Measurements from ENCODE around the gene JHY.

Gene JHY

GRCh38 chr11:122872046-122872445, 10.5 kb upstream of the JHY start:
- ATAC-seq: no peak

DNA sequence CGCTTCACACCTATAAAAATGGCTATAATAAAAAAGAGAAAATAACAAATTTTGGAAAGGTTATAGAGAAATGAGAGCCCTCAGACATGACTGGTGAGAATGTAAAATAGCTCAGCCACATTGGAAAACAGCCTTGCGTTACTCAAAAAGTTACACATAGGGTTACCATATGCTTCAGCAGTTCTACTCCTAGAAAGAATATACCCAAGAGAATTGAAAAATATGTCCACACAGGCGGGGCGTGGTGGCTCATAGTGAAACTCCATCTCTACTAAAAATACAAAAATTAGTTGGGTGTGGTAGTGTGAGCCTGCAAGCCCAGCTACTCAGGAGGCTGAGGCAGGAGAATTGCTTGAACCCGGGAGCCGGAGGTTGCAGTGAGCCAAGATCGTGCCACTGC, 7.6 kb upstream of the JHY start:
- no peak for ATAC-seq

DNA sequence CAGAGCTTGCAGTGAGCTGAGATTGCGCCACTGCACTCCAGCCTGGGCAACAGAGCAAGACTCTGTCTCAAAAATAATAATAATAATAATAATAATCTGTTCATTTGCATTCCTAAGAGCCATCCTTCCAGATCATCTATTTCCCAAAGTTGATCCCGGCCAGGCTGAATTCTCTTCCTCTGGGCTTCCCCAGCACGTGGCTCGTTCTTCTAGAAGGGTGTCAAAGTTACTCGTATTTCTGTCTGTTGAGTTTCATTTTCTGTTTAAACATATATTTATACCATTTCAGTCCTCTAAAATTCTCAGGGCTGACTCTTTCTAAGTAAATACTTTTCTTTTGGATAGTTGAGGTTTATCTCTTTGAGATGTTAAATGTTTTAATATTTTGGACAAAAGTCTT, 4.8 kb upstream of the JHY start:
- ATAC-seq: no peak

DNA sequence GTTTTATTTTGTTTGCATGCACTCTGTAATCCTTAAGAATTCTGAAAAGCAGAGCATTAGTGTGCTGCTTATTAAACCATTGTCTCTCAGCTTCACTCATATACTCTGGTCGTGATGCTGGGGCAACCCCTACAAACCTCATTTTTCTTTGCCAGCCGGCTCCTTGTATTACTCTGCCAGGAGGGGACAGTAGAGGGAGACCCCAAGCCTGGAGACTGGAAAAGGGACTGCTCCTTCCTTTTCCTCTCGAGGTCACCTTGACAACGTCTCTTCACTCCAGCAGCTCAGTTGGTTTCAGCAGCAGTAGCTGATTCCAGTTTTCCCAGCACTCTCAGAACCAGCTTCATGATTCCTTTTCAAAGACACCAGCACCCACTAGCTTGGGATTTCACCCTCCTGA, 2.8 kb upstream of the JHY start:
- ATAC-seq: no peak

DNA sequence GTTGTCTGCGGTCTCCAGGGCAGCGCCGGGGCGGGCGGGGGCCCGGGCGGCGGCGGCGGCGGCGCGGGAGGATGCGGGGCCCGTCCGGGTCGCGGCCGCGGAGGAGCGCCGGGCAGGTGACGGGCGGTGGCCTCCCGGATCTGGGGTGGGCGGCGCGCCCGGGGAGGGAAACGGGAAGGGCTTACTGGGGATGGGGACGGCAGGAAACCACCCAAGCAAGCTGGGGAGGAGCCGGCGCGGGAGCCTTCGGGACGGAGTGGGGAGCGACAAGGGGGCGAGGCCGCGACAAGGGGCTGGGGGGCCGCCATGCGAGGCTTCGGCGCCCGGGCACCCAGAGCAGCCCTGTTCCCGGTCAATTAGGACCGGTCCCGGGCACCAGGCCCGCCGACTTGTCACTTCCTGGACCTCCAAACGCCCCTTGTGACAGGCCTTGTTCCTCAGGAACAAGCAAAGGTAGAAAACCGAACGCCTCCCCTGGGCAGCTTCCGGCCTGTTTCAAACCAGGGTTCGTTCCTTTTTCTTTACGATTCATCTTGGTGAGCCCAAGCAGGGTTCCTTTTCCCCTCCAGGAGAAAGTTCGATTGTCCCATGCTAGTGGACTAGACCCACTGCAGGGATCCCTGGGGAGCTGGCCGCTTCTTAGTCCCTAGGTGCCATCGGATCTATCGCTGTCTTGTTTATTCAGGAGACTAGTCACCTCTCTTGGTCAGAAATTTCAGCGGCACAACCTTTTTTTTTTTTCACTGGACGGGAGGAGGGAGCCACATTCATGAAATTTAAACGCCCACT, 492 bp downstream of the JHY start:
- peak; percentile 62 to 72 for ATAC-seq

GRCh38 chr11:122883646-122883979, 1.1 kb downstream of the JHY start:
- ATAC-seq: no peak

DNA sequence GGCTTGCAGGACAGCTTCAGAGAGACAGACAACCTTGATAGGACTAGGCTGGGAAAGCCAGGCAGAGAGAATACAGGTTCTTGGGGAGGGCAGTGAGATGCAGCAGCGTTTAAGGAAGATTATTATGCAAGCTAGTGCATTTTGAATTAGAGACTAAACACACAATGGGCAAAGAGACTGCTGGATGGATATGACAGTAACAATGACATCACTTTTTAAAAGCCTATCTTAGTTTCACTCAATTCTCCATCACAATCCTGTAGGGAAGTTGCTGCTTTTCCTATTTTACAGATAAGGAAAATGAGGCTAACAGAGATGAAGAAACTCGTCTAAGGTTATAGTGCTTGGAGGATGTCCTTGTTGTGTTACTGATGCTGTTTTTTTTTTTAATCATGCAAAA, 5.6 kb downstream of the JHY start:
- no peak for ATAC-seq

- ATAC-seq: no peak
Measured at GRCh38 chr11:122893131-122893530, 10.6 kb downstream of the JHY start.

- ATAC-seq: no peak
Measured at GRCh38 chr11:122895563-122895962, 13.0 kb downstream of the JHY start.

DNA sequence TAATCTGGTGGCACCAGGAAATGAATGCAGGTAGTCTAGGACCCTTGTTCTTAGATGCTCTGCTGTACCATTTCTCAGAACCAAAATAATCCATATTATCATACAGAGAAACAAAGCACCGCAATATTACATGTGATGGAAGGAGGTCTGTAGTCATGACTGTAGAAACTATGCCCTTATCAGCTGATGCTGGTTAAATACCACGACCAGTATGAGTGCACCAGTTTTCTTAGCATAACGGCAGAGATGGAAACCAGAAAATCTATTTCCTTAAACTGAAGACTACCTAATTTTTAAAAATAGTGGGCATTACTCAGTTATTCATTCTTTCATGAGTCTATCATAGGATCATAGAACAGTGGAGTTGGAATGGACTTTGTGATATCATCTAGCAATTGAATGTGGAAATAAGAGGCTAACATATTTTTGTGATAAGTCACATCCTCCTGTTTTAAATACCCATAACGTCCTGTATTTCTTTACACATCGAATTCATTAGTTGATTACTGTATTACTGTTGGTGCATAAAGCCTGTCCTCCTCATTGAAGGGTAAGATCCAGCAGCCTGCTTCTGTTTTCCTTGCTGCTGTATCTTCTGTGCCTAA, 15.1 kb downstream of the JHY start:
- no peak for ATAC-seq

GRCh38 chr11:122898799-122899198, 16.2 kb downstream of the JHY start:
- no peak for ATAC-seq

- peak in 1 of 2 donors; percentile 17 for ATAC-seq
Measured at GRCh38 chr11:122900587-122901202, 18.1 kb downstream of the JHY start.

DNA sequence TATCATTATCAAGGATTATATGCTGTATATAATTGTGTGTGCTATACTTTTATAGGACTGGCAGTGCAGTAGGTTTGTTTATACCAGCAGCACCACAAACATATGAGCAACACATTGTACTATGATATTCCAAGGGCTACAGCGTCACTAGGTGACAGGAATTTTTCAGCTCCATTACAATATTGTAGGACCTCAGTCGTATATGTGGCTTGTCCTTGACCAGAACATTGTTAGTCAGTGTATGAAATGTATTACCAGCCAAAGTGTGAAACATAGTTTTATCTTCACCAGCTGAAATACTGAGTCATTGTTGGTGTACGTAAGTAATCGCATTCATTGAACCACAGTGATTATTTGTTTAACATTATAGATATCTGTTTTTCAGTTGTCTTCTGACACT, 20.4 kb downstream of the JHY start:
- no peak for ATAC-seq

DNA sequence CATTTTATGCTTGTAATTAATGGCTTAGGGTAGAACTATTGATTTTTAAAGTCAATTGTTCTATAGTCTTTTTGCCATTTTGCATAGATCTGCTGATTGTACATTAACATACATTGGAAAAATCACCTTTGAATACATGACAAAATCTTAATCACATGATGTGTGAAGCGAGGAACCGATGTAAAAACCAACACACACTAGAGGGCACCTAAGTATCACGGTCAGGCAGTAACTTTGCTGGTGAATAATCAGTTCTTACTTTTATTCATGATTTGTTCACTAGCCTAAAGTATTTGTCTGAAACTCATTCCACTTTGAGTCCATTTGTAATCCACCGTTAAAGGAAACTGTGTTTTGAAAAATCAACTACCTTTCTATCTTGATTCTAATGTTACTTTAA, 28.2 kb downstream of the JHY start:
- no peak for ATAC-seq

DNA sequence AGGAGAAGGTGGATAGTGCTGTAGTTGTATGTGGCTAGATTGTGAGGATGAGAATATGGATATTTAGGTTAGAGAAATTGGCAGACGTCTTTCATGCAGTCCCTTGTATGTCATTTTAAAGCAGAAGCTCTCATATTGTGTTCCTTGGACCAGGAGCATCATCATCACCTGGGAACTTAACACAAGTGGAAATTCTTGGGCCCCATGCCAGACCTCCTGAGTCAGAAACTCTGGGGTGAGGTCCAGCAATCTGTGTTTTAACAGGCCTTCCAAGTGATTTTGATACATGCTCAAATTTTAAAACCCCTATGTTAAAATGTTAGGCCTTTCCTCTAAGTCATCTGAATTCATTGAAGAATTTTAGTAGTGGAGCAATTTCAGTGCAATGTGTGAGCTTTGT, 34.8 kb downstream of the JHY start:
- ATAC-seq: no peak

GRCh38 chr11:122918734-122919133, 36.2 kb downstream of the JHY start:
- ATAC-seq: no peak

DNA sequence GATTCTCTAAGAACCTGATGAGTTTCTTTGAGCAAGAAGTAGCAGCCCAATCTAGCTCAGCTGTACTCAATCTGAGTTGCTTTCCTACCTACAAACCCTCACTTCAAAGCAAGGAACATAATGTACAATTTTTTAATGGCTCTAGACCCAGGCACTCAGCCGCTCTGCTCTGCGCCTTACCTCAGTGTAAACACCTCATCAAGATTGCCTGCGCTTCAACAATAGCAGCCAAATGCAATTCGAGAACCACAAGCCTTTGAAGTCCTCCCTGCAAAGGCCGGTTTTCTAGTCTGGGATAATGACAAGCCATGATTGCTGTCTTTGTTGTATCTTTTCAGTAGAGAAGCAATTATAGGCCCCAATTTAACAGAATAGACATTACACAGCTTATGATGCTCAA, 38.0 kb downstream of the JHY start:
- no peak for ATAC-seq

DNA sequence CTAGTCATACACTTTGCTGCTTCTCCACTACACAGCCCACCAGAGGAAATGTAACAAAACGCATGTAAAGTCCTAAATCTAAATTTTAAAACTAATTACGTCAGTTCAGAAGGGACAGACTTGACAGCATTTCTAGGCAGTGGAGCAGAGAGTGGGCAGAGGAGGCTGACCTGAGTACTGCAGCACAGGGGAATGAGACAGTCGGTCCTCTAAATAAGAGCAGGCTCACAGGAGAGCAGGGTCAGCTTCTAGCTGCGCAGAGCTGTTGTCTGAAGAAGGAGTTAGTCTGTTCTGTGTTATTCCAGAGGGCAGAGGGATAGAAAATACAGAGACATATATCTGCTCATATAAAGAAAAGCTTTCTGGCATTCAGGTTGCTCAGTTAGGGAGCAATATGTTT, 40.3 kb downstream of the JHY start:
- no peak for ATAC-seq

DNA sequence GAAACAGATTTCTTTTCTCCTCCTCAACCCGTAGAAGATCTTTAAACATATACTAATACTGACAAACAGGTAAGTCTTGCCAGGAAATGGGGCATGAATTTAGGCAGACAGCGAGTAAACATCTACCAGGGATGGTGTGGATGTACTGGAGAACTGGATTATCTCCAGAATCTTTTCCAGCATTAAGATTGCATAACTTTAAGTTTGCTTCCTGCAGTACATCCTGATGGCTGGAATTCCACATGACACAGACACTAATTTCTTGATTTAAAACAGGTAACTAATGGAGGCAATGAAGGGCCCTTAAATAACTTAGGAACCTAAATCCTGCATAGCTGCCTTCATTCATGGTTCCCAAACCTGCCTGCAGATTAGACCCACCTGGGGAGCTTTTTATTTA, 40.7 kb downstream of the JHY start:
- ATAC-seq: no peak

- no peak for ATAC-seq
Measured at GRCh38 chr11:122931510-122931909, 49.0 kb downstream of the JHY start.

DNA sequence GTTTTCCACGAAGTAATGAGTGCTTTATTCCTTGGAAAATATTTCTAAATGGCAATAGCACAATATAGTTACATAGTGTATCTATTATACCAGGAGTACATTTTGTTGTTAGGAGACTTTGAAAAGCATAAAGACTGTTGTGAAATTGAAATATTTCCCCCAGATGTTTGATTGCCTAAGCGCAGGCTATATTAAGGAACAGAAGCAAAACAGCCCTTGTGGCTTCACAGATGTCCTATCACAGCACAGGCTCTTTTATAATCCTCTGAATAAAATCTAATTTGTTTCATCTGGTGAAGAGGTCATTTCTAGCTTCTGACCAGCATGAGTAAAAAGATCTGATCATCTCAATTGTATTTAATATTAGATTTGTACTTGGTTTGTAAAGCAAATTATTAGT, 50.9 kb downstream of the JHY start:
- ATAC-seq: no peak

DNA sequence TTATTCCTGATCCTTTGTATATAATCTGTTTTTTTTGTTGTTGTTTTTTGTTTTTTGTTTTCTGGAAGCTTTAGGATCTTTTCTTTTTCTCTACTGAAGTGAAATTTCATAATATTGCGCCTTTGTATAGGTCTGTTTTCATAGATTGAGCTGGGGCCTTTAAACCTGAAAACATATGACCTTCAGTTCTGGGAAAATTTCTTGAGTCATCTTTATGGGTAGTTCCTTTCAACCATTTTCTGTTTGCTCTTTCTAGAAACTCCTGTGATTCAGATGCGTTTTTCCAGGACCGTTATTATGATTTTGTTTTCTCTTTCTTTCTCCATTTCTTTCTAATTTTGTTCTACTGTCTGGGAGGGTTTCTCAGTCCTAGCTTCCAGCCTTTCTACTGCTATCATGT, 55.4 kb downstream of the JHY start:
- ATAC-seq: peak in 1 of 2 donors; percentile 25

DNA sequence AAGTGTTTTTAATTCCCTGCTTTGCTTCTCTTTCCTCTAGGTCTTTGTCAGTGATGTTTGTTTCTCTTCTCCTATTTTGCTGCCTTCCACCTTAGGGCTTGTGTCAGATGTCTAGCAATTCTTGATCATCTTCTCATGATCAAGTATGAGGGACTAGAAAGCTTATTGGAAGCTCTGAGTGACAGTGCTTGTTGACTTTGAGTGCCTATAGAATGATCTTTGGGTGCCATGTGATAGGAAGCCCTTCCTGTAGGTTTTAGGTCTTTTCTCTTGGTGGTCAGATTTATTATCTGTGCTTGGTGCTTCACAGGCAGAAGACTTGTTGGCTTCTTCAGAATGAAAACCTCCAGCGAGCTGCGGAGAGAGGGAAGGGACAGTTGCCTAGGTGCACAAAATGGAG, 56.0 kb downstream of the JHY start:
- no peak for ATAC-seq

DNA sequence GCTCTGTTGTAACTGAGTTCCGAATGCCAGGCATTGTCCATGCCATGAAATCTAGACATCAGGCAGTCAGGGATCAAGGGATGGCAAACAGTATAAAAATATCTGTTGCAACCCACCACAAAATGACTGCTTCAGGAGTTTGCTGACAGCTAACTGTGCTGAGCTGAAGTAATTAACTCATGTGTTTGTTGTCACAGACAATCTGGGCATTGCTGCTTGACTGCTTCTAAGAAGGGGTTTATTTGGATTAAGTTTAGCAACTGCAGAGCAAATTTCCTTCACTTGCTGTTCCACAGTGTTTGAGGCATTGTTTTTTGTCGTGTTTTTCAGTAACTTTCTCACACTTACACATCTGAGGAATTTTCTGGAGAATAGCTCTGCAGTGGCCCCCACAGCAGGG, 68.7 kb downstream of the JHY start:
- no peak for ATAC-seq

DNA sequence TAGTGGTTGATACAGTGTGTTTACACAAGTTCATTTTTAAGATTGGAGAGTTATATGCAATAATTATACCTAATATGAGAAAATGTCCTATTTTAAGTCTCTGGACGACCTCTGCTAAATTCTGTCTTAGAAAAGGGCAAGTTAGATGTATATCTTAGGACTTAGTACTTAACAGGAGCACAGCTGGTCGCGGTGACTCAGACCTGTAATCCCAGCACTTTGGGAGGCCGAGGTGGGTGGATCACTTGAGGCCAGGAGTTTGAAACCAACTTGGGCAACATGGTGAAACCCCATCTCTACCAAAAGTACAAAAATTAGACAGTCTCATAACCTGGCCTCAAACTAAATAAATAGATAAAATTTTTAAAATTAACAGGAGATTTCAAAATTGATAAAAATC, 71.9 kb downstream of the JHY start:
- ATAC-seq: no peak

All from activated CD4-positive, CD25-positive, alpha-beta regulatory T cell treated with anti-CD3 and anti-CD28 coated beads, Interleukin-2, amount 50 U/mL, for 24 hours (primary cell).